HCEC 1CT (cell line): ENCODE measurements around the gene NTRK3.
"Not testable (repeated sequence)": the region's sequence is repeated elsewhere in the genome, so short reads cannot be mapped to it uniquely, and the experiment has no call there.

ENCODE experiments used
- DNase-seq: peaks from one replicate; pipeline ENCODE4 v3.0.0-alpha.2; 2017

NTRK3 gene

DNA sequence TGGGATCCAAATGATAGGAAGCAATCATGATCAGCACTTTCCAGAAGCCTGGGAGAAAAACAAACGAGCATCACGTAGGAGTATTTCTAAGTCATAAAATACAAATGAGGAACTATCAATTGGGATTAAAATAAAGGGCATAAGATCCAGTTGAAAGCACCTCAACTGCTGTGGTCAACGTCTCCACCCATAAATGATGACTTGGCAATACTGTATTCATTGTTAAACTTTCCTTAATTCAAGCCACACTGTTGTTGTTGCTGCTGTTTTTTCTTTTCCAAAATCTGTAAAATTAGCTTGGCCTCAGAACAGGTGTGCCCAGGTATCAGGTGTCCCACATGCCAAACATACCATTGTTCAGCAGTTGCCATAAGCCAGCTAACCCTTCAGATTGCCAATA is 395.8 kb downstream of the NTRK3 start:
- no peak for DNase-seq

DNA sequence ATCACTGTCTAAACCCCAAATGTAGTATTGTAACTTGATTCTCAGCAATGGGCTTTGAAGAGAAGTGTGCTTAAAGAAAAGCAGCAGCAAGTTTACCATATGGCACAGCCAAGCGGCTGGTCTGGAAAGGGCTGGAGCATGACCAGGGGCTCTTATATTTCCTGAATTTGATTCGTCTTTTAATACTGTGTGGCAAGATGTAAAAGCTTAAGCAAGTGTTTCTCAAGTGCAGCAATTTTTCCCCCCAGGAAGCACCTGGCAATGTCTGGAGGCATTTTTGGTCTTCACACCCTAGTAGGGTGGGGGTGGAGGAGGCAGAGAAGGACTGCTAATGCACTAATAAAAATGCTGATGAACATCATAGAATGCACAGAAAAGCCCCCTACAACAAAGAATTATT is 397.9 kb downstream of the NTRK3 start:
- no peak for DNase-seq

DNA sequence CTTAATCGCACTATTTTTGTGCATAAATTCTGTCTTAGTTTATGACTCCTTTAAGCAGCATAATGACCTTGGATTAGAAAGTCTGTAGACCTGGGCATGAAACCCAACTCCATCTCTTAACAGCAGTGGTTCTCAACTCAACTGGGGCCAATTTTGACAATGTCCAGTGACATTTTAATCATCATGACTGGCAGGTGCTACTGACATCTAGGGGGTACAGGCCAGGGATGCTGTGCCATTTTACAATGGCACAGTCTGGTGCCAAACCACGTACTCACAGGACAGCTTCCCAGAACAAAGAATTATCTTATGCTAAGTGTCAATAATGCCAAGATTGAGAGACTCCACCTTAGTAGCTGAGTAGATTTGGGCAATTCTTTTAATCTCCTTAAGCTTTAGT is 405.0 kb downstream of the NTRK3 start:
- no peak for DNase-seq

DNA sequence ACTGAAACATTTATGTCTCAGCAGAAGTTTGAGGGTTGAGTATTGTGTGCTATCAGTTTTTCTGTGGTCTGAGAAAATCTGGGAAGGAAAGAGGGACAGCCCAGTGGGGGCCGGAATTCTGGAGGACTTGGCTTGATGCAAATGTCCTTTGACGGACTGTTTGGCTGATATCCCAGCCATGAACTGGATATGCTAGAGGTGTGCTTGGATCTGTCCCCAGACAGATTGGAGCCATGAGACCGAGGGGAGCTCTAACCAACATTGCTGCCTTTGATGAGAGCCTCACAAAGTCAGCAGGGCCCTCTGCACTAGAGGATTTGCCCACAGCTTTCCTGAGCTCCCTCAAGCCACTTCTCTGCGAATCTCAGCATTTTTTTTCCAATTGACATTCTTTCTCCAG is 405.6 kb downstream of the NTRK3 start:
- no peak for DNase-seq

DNA sequence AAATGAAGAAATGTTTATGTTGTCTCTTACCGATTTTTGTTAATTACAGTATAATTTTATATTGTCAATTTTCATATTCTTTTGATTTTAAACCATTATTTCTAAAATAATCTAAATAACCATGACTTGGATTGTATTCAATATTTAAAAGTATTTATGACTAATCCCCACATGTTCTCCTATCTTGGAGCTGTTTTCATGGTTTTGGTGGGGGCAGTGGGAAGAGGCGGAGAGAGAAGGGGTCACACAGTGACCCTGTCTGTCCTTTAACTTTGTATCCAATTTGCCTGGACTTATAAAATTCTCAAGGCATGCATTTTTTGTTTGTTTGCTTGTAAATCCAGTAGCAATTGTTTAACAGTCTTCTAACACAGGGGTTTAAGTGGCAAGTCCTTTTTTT is 407.4 kb downstream of the NTRK3 start:
- no peak for DNase-seq

DNA sequence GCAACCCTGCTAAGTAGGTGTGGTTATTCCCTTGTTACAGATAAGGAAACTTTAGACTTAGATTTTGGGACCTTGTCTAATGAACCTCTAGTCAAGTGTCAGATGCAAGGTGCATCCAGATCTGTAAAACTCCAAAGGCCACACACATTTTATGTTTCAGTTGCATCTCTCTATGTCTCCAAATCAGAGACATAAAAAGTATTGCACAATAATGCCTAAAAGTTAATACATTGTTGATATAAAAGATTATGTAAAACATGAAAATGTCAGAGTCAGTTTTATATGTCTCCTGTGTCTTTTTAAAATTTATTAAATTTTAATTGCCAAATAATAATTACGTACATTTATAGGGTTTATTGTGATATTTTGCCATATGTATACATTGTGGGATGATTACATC is 408.5 kb downstream of the NTRK3 start:
- no peak for DNase-seq

DNA sequence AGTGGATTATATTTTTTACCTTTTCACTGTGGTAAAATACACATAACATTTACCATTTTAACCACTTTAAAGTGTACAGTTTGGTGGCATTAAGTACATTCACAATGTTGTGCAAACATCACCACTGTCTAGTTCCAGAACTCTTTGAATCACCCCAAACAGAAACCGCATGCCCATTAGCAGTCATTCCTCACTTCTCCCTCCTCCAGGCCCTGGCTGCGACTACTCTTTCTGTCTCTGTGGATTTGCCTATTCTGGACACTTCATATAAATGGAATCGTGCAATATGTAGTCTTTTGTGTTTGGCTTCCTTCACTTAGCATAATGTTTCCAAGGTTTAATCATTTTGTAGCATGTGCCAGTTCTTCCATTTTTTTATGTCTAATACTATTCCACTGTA is 409.8 kb downstream of the NTRK3 start:
- no peak for DNase-seq

DNA sequence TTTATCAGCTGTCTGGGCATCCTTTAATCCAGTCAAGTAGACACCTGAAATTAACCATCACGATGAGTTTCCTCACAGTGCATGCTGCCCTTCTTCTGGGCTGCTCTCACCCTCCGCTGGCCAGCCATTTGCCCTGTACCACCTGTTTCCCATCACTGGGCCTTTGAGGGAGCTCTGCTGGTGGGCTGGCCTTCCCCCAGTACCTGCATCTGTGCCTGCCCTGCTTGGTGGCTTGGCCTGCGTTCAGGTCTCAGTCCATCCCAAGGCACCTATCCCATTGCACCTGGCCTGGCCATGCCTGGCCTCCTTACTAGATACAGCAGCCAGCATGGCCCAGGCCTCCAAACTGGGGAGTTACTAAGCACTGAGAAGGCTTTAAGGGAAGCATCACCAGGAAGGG is 413.2 kb downstream of the NTRK3 start:
- DNase-seq: no peak

DNA sequence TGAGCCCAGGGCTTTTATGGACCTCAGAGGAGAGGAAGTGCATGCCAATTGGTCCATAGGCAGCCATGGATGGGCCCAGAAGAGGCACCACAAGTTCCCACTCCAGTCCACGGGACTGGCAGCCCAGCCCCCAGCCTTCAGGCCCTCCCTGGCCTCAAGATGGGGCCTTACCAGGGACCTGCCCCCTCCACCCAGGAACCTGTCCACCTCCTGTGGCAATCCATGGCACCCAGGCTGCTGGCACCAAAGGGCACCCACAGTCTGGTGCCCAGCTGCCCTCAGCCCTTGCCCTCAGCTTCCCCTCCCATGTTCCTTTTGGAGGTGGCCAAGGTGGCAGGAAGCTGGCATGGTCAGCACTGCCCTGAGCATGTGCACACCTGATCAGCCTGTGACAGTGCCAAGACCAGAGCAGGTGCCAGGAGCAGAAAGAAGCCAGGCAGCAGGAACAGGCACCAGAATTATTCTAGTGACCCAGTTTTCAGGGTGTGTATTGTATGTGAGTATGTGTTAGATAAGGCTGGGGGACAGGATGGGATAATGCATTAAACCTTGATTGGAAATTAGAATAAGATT is 415.0 kb downstream of the NTRK3 start:
- no peak for DNase-seq

DNA sequence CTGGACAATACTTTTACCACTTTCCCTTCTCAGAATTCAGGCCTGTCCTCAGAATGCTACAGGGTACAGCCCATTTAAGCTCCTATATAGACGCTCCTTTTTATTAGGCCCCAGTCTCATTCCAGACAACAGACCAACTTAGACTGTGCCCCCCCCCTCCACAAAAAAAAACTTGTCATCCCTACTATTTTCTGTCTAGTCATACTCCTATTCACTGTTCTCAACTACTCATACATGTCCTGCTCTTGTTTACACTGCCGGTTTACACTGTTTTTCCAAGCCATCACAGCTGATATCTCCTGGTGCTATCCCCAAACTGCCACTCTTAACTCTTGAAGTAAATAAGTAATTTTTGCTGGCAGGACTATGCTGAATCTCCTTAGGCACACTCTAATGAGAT is 420.7 kb downstream of the NTRK3 start:
- DNase-seq: not testable (repeated sequence)

DNA sequence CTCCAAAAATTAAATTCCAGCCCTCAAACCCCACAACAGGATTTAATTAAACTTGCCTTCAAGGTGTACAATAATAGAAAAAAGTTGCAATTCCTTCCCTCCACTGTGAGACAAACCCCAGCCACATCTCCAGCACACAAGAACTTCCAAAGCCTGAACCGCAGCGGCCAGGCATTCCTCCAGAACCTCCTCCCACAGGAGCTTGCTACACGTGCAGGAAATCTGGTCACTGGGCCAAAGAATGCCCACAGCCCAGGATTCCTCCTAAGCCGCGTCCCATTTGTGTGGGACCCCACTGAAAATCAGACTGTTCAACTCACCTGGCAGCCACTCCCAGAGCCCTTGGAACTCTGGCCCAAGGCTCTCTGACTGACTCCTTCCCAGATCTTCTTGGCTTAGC is 423.2 kb downstream of the NTRK3 start:
- not testable (repeated sequence) for DNase-seq

DNA sequence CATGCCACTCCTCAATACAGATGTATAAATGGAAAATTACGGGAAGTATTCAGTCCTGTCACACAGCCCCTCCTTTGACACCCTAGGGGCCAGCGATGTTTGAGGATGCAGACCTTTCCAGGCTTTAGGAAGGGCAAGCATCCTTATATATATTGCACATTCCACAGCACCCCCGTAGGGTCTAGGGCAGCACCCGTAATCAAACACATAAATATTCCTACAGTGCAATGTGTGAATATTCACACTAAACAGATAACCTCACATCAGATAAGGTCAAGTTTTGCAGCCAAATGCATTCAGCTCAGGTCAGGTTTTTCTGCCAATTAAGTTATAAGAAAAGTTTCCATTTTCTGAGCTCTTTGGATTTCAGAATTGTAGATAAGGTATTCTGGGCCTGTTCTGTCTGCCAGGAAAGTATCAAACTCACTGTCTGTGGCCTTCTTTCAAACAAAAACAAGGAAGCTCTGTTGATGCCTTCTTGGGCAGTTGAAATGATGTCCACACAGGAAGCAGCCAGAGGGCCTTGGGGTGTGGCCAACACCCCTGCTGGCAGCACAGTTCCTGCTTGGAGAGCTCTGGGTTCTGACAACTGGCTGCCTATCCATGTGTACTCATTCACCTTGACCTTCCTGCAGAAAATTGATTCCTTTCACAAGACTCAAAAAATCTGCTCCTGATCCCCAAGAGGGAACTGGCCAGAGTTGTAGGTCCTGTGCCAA is 427.0 kb downstream of the NTRK3 start:
- DNase-seq: no peak

DNA sequence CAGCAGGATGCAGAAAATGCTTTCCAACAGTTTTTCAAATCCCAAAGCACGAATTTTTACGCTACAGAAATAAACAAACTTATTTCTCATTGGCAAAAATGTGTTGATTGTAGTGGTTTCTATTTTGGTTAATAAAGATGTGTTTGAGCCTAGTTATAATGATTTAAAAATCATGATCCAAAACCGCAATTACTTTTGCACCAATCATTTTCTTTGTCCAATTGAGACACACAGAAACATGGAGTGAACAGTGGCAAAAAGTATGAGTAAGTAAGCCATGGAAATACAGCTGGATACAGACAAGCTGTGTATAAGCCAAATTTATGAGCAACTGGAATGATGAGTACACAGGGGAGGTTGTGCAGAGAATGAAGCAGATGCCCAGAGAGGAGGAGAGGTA is 427.9 kb downstream of the NTRK3 start:
- no peak for DNase-seq

DNA sequence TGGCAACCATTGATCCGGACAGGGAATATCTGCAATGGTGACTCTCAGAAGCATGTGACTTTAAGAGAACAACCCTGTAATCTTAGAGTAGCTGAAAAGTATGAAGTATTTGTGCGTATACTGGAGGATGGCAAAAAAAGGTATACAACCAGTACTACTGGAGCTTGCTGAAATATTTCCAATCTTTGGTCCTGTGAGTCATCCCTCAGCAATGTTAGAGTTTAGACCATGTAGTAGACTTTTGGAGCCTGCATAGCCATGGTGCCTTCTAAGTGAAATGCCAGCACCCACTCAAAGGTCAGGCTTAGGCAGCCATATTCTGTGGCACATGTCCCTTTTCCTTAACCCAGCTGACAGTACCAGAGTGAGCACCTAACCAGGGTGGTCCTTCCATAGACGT is 429.4 kb downstream of the NTRK3 start:
- DNase-seq: no peak

DNA sequence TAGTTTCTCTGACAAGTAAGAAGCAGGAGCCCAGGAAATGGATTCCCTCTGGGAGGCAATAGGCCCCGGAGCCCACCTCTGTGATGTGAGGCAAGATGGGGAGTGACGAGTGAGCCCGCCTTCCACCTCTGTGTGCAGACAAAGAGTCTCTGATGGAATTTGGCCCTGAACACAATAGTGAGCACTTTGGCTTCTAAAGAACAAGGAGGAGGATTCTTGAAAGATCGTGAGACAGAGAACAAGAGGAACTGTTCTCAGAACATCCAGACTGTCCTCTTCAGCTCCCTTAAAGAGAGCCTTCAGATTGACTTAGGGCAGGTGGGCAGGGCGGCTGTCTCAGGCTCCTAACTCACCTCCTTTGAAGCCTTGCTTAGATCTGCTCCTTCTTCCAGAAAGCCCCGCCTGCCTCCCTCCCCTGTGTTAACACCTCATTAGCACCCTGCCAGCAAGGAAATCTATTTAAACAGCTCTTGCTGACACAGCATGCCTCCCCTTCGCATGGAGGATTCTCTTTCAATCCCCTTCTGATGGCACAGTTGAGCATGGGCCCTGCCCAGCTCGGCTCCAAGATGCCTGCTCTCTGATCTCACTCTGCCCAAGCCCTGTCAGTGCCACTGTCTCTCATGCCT is 430.3 kb downstream of the NTRK3 start:
- no peak for DNase-seq

DNA sequence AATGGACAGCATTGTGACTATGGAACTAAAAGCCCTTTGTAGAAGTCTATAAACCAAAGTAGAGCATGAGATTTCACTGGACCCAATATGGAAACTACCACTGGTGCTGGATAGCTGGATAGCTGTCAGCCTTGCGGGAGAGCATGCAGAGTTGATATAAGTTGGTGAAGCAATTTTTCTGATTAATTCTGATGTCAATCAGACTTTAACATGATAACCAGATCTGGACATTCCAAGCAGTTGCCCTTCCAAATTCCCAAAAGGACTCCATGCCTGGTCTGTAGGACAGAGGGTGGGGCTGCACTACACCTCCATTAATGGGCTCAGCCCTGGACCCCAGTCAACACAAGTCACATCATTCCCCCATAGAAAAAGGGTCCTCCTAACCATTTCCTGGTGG is 437.8 kb downstream of the NTRK3 start:
- DNase-seq: no peak

DNA sequence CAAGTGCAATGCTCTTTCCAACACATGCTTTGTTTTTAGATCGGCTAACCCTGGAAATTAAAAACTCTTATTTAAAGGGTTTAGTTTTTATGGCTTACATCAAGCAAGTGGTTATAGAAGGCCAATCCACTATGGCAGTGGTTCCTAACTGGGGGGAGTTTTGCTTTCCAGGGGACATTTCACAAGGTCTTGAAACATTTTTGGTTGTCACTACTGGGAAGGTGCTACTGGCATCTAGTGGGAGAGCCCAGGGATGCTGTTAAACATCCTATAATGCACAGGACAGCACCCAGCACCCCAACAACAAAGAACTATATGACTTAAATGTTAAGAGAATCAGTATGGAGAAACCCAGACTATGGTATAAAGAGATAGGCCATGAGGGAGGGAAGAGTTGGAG is 439.0 kb downstream of the NTRK3 start:
- no peak for DNase-seq

DNA sequence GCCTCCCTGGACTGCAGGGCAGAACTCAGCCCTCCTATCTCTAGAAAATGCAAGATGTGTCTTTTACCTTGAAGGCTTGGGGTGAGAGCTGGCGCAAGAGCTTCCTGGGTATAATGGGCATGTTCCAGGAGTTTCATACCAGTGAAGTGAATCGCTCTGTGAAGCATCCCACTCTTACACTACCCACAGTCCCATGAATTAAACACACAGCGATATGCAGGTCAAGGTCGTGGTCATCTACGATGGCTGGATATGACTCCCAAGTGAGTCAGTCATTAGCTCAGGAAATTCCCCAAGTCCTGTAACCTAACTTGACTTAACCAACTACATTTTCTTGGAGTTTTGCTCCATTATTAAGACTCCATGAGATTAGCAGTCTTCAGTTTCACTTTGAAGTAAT is 439.7 kb downstream of the NTRK3 start:
- DNase-seq: peak; percentile 31

DNA sequence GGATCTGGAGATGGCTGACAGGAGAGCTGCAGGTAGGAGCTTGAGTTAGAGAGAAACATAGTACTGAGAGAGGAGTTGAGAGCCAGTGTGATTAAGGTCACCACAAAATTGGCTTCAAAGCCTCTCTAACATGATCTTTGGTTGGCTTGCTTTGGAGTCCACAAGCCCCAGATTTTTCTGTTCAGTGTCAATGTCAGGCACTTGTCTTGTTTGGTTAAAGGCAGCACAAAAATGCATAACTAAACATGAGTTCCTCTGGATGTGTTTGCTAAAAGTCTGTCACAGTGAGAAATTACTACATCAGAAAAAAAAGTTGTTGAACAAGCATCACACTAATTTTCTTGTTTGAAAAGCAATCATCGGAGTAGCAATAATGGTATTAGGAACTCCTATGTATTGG is 440.5 kb downstream of the NTRK3 start:
- DNase-seq: no peak
